DMS53 treated with DMSO at 0.1 percent for 48 hours (cell line): ENCODE measurements around the gene FAM221B.

Experiments
- DNase-seq: peaks from one replicate; lab custom pipeline; 2025; ENCODE audit not compliant: unreplicated experiment; lab: John Stamatoyannopoulos, UW

Gene FAM221B

DNA sequence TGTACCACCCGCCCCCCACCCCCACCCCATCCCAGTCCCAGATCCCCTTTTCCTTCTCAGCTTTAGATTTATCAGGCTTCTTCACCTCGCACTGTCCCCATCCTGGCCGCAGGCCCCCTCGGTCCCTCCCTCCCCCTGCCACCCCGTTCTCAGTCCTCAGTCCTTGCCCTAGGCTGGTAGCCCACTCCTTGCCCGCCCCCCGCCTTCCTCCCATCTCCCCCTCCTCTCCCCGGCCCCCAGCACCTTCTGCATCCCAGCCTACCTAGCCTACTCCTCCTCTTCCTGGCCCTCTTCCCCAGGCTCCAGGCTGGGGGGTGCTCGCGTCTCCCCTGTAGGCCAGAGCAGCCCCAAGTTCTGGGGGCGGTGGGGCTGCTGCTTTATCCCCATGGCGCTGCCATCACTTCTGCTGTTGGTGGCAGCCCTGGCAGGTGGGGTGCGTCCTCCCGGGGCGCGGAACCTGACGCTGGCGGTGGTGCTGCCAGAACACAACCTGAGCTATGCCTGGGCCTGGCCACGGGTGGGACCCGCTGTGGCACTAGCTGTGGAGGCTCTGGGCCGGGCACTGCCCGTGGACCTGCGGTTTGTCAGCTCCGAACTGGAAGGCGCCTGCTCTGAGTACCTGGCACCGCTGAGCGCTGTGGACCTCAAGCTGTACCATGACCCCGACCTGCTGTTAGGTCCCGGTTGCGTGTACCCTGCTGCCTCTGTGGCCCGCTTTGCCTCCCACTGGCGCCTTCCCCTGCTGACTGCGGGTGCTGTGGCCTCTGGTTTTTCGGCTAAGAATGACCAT, 36.3 kb downstream of the FAM221B start:
- no peak for DNase-seq

DNA sequence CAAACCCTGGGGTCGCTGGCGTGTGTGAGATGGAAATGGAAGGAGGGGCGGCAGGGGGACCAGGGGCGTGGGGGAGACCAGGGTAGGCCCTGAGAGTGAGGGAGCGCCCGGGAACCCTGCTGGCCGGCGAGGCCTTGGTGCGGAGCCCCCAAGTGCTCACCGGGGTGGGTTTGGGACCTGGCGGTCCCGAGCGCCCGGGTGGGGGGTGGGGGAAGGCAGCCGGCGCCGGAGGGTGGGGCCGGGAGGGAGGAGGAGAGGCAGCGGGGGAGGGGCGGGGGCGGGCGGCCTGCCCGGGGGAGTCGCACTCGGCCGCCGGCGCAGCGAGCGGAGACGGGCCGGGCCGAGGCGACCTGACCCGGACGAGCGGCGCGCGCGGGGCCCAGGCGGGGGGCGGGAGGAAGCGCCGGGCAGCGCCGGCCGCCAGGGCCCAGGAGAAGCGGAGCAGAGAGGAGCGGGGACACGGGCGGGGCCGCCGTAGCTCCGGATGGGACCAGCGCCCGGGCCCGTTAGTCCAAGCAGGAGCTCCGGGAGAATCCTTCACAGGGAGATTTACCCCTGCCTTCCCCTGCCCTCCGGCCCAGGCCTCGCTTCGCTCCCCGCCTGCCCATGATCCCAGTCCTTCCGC, 37.1 kb downstream of the FAM221B start, which contains the start of gene NPR2:
NPR2 (plus strand) TSS at position 295 of the 625 bp plus-strand sequence. CDS start 818 bp downstream, outside the sequence.
- DNase-seq, result no peak

DNA sequence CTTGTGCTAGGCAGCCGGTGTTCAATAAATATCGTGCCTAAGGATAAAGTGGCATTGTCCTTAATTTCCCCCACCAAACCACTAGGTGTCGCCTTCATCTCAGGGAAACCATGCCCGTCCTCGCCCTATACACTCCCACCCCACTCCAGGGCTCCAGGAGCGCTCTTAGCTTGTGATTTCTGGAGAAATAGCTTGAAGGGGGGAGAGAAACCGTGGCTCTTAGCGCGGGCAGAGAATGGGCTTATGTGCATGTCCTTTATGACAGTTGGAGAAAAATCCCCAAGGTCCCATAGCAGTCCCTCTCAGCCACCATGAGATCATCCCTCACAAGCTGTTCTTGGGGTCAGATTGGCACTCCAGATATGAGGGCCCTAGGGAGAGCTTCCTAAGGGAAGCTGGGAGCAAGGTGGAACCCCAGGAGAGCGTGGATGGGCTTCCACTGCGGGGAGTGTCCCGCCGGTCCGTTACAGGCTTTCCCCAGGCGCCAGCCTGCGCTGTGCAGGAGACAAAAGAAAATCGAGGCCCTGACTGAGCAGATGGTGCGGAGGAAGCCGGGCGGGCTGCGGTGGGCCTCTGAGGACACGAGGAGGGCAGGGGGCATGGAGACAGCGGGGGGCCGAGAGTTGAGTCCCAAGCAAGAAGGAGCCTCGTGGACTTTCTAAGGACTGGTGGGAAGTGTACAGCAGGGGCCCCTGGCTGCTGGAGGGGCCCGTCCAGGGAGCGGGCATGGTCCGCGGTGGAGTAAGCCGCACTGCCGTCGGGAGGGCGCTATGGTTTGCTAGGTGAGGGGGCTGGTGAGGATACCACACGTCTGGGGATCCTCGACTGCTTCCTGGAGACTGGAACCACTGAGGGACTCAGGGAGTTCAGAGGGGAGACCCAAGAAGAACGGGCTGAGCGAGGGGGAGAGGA, 37.9 kb downstream of the FAM221B start:
- DNase-seq, result peak; percentile 70

DNA sequence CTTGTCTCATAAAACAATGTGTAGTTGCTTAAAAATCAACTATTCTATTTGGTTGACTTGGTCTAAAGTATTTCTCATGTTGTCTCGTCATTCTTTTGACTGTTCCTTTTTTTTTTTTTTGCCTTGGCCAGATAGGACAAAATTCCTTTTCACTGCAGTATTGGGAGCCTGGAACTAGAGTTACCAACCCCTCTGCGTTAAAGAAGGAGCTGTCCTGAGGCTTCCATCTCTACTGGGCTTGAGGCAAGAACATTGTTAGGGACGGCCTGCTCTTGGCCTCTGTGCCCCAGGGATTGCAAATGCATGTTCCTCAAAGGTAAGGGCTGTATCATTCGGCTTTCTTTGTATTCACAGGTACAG, 38.5 kb downstream of the FAM221B start:
- no peak for DNase-seq

DNA sequence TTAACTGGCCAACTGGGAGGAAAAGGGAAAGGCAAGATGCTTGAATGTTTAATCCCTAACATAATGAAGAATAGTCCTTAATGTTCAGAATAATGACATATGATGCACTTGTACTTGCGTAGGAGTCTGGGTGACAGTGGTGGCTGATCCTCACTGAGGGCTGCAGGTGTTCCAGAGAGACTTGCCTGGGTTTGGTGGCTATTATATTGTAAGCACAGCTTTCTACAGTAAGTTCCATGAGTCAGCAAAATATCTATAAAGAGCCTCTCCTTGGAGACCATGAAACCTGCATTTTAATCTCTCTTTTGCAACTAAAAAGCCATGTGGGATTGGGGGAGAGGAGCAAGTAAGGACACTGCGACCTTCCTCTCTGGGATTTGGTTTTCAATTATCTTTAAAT, 39.0 kb downstream of the FAM221B start:
- DNase-seq, result no peak

DNA sequence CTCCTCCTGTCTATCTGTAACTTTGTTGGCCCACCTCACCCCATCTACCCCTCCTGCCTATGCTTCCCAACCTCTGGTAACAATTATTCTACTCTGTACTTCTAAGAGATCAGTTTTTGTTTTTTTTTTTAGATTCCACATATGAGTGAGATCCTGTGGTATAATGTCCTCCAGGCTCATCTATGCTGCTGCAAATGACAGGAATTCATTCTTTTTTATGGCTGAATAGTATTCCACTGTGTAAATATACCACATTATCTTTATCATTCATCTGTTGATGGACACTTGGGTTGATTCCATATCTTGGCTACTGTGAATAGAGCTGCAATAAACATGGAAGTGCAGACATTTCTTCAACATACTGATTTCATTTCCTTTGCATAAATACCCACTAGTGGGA, 45.1 kb downstream of the FAM221B start:
- DNase-seq, result no peak

DNA sequence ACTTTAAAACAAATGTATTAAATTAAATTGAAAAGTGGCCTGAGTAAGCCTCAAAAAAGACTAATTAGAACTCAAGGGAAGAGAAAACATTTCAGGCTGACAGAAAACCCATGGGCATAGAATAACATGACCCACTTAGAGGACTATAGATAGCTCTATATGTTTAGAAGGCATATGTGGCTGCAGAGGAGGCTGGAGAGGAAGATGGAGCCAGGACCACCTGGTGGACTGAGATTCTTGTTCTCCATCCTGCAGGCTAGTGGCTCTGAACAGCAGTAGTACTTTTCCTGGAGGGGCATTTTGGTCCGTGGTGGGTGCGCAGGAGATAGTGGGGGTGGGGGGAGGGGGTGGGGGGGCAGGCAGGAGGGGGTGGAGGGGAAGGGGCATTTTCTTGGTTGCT, 47.5 kb downstream of the FAM221B start:
- no peak for DNase-seq

DNA sequence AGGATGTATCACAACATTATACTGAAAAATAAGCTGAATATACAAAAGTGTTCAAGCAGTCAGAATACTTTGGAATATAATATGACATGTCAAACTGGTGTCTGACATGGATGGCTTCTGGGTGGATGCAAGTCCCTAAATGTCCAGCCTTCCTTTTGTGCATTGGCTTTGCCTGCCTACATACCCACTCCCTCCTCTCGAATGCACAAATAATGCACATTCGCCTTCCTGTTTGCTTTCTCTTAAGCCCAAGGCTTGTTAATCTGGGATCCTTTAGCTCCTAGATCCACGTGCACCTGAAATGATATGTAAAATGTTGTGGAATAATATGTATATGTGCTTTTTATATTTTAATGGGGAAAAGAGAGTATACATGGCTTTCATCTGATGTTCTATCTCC, 50.0 kb downstream of the FAM221B start:
- DNase-seq, result no peak

DNA sequence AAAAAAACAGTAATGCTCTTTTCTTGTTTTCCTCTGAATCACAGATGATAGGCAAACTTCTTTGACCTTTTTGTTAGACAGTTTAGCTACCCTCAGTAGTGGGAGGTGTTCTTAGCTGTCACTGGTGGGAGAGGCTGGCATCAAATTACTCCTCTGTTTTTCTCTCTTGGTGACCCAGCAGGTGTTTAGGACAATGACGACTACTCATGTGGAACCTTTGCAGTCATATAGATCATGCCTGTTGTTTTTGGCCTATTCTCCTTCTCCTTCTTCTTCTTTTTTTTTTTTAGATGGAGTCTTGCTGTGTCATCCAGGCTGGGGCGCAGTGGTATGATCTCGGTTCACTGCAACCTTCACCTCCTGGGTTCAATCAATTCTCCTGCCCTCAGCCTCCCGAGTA, 52.5 kb downstream of the FAM221B start:
- DNase-seq, result peak; percentile 75

DNA sequence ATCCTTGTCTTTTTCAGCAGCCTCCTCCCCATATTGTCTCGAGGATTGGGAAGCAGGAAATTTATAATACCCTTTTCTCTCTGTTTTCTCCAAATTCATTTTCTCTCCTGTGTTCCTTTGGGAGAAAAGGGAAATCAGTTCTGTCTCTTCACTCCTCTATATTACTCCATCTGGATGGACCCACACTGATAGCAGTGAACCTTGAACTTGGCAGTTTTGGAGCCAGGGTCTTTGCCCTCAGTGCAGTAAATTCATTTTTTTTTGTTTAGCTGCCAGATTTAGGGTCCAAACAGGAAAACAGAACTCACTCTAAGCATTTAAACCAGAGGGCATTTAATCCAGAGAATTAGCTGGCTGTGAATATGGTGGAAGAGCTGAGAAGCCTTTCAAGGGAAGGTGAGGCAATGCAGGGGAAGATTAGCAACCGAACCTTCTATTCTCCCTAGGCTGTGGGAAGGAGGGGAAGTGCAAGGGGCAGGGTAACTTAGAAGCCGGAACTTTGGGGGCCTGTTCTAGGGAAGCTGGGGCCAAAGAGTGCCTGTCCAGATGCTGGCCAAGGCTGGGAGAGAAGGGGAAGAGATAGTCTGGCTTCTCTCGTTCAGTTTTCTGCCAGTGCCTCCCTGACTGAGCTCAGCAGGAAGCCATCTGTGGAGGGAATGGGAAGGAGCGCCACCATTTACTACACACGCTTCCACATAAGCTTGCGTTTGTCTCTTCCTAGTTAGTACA, 53.5 kb downstream of the FAM221B start:
- DNase-seq, result no peak

DNA sequence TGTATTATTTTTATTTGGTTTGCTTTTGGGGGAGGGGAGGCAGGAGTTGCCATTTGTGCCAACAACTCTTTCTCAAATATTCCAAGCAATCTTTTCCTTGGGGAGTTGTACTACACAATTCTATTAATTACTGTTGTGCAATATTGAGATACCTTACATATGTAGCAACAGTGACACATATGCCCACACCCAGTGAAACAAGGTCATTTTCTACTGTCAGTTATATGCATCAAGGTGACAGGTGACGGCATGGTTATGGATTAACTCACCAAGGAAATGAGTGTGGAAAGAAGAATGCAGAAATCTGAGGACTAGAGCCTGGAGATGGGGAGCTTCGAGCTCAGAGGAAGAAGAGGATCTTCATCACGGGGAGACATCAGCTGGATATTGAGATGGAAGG, 56.6 kb downstream of the FAM221B start:
- DNase-seq, result no peak

DNA sequence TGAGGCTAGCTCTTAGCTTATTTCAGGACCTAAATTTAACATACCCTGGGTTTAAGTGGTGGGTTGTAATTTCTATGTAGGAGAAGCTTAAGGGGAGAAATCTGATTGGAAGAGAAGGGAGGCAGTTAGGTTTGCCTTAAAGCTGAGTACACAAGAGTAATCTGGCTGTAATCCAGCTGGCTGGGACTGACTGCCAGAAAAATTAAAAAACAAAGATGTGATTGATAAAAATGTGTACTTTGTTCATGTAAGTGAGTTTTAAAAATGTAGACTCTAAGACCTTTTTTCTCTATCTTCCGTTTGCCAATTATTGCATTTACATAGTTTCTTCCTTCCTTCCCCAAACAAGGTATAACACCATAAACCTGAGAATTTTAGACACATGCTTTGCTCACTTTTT, 57.0 kb downstream of the FAM221B start:
- peak; percentile 16 for DNase-seq

DNA sequence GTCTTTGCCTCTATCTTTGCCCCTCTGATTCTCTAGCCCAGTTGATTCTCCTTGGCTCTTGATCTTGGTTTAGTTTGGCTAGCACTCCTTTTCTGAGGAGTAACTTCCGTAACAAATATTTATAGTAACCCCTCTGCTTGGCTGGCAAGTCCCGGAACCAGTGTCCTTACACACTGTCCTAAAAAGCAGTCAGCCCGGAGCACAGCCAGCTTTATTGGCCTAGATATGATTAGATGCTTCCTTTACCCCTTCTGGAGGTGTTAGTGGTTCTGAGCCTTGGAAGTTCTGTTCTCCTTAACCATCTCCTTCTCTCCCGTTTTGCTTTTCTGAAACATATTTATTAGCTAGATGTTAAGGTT, 57.5 kb downstream of the FAM221B start:
- DNase-seq, result no peak

DNA sequence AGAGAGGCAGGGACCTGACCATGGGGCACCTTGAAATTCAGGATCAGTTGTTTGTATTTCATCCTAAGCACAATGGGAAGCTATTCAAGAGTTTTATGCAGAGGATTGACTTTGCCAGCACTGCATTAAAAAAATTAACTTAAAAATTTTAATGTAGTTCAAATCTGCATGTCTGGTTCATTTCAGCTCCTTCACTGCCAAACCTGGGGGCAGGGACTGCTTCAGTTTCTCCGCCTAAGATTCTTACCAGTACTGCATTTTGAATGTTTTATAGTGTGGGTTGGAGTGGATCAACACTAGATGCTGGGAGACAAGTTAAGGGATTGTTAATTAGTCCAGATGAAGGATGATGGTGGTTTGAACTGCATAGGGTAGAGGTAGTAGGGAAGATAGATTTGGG, 58.8 kb downstream of the FAM221B start:
- DNase-seq, result no peak

DNA sequence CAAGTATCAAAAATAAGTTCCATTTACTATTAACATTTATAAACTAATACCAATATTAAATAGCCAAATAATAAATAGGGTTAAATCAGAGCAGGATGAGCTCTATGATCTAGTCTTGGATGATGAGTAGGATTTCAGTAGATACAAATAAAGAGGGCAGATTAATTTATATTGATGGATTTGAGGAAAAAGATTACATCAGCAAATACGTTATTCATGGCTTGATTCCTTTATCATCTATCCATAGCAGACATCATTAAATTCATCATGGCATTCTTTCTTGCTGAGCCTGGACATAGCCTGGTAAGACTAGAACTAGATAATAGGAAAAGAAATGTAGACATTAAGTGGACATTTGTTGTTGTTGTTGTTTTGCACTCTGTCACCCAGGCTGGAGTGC, 61.1 kb downstream of the FAM221B start:
- no peak for DNase-seq

DNA sequence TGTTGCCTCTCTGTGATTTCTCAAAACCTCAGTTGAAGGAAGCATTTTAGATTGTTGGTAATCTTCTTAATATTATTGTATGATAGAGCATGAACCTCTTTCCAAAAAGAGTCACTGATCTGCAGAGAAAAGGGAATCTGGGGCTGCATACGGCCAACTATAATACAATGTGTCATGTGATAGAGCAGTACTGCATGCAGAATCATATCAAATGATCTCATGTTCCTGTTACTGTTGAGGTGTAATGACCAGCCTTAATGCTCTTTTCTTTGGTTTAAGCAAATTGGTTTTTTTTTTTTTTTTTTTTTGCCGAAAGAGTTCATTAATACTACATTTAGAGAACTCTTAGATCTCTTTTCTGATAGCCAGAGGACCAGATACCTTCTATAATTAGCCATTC, 61.5 kb downstream of the FAM221B start:
- DNase-seq, result no peak
